HCT116 (cell line): ENCODE data around the gene PREP. TPM values are rescaled to one million over a fixed set of nuclear protein-coding genes. Genes with fewer than 3 reads are reported as not detected.

Experiments used
- ATAC-seq: fragments of 200-7000 bp; cut with Tn5 transposase; 2 replicates; pipeline ENCODE4 v1.9.1; 2020; ENCODE audit warnings: mild to moderate bottlenecking, moderate library complexity
- BruUV-seq: library from RNA; stranded (reverse); fragments of 400-500 nt; replicated peaks from 2 replicates; lab custom pipeline; 2021; lab: Mats Ljungman, UMichigan
- CTCF ChIA-PET: fragments of 300-600 bp; sonication (Branson Sonifier 250); formaldehyde crosslinking; loops from one replicate; lab custom pipeline; 2021; ENCODE audit warnings: antibody characterized with exemption; lab: Charles Lee
- POLR2A ChIA-PET: fragments of 300-600, 350-600 bp; sonication (Branson Sonifier 250); formaldehyde crosslinking; loops from one replicate; lab custom pipeline; 2021; ENCODE audit warnings: antibody characterized with exemption; lab: Charles Lee
- RAD21 ChIA-PET, 2 experiments: fragments of 300-600 bp; sonication (Branson Sonifier 250); formaldehyde crosslinking; loops; one replicate each; lab custom pipeline; 2023; ENCODE audit warnings: low total read pairs in 2 of 2; ENCODE audit not compliant: uncharacterized antibody in 2 of 2, unreplicated experiment in 2 of 2, low non-redundant PET in 1 of 2; lab: Charles Lee
- DNase-seq: peaks from one replicate; pipeline ENCODE4 v3.0.0-alpha.2; 2010; ENCODE audit warnings: low read depth, low spot score
- H2AFZ ChIP-seq: fragments of 200-600 bp; shearing (Covaris generic), sonication (generic); 2 replicates; pipeline ENCODE4 v1.6.1; 2017; ENCODE audit warnings: low read depth, mixed run types, mixed read lengths, antibody characterized with exemption, low read length; ENCODE audit not compliant: poor library complexity, severe bottlenecking
- H3K27ac ChIP-seq: 2 replicates; pipeline ENCODE4 v1.5.1; 2012; ENCODE audit warnings: low read depth, low read length
- H3K27me3 ChIP-seq: fragments of 200-600 bp; sonication (generic); 2 replicates; pipeline ENCODE4 v1.6.1; 2016; ENCODE audit warnings: mixed run types, low read length, mixed read lengths; ENCODE audit not compliant: insufficient read depth
- H3K36me3 ChIP-seq, 2 experiments: fragments of 200-500 bp in 1 of 2; fragments of 200-600 bp in 1 of 2; sonication (Bioruptor generic) in 1 of 2; sonication (generic) in 1 of 2; 2 replicates each; pipeline versions ENCODE4 v1.5.1 to v1.6.1; 2014 to 2016; ENCODE audit warnings: low read length in 2 of 2, inconsistent platforms in 1 of 2, mixed read lengths in 1 of 2, mixed run types in 1 of 2; ENCODE audit not compliant: insufficient read depth in 2 of 2, control insufficient read depth in 1 of 2
- H3K4me1 ChIP-seq, 2 experiments: fragments of 200-600 bp in 1 of 2; sonication (generic) in 1 of 2; 2 replicates each; pipeline versions ENCODE4 v1.5.1 to v1.6.1; 2012 to 2017; ENCODE audit warnings: low read length in 2 of 2, inconsistent platforms in 1 of 2, mild to moderate bottlenecking in 1 of 2, mixed read lengths in 1 of 2, mixed run types in 1 of 2, moderate library complexity in 1 of 2; ENCODE audit not compliant: insufficient read depth in 2 of 2, control insufficient read depth in 1 of 2
- H3K4me2 ChIP-seq: fragments of 200-600 bp; sonication (generic); 2 replicates; pipeline ENCODE4 v1.6.1; 2017; ENCODE audit warnings: mixed run types, low read length, mixed read lengths
- H3K4me3 ChIP-seq, 2 experiments: fragments of 200-600 bp in 1 of 2; sonication (generic) in 1 of 2; replicated peaks in 1 of 2; 2 replicates each; pipeline ENCODE4 v1.5.1; 2011 to 2016; ENCODE audit warnings: low read length in 2 of 2, control low read depth in 1 of 2, low read depth in 1 of 2, mild to moderate bottlenecking in 1 of 2, mixed read lengths in 1 of 2, mixed run types in 1 of 2
- H3K79me2 ChIP-seq: fragments of 200-600 bp; sonication (generic); 2 replicates; pipeline ENCODE4 v1.6.1; 2017; ENCODE audit warnings: mild to moderate bottlenecking, mixed run types, low read length, moderate library complexity, mixed read lengths; ENCODE audit not compliant: insufficient read depth
- H3K9ac ChIP-seq: fragments of 200-600 bp; sonication (generic); 2 replicates; pipeline ENCODE4 v1.6.1; 2016; ENCODE audit warnings: low read length, mixed read lengths
- H3K9me2 ChIP-seq: fragments of 200-600 bp; sonication (generic), shearing (Covaris generic); 2 replicates; pipeline ENCODE4 v1.6.1; 2017; ENCODE audit warnings: mixed run types, mild to moderate bottlenecking, moderate library complexity; ENCODE audit not compliant: insufficient read depth
- H3K9me3 ChIP-seq, 2 experiments: fragments of 200-500 bp in 1 of 2; fragments of 200-600 bp in 1 of 2; sonication (Bioruptor generic) in 1 of 2; sonication (generic) in 1 of 2; 2 replicates each; pipeline ENCODE4 v1.6.1; 2014 to 2017; ENCODE audit warnings: low read length in 2 of 2, mixed read lengths in 2 of 2, inconsistent platforms in 1 of 2, low read depth in 1 of 2, mild to moderate bottlenecking in 1 of 2, mixed run types in 1 of 2, moderate library complexity in 1 of 2; ENCODE audit not compliant: control insufficient read depth in 1 of 2, insufficient read depth in 1 of 2
- H4K20me1 ChIP-seq: fragments of 200-600 bp; sonication (generic), shearing (Covaris generic); 2 replicates; pipeline ENCODE4 v1.6.1; 2017; ENCODE audit warnings: mixed run types, mild to moderate bottlenecking, moderate library complexity; ENCODE audit not compliant: insufficient read depth
- ATF3 ChIP-seq: IDR thresholded peaks from 2 replicates; pipeline ENCODE4 v1.6.1; 2012
- CEBPB ChIP-seq: IDR thresholded peaks from 2 replicates; pipeline ENCODE4 v1.6.1; 2012; ENCODE audit warnings: low read depth
- EGR1 ChIP-seq: IDR thresholded peaks from 2 replicates; pipeline ENCODE4 v1.6.1; 2012; ENCODE audit warnings: low read depth
- EZH2 ChIP-seq: fragments of 200-600 bp; sonication (generic); IDR thresholded peaks from 2 replicates; pipeline ENCODE4 v1.6.1; 2017; ENCODE audit warnings: antibody characterized with exemption, mixed run types
- EZH2phosphoT487 ChIP-seq: fragments of 200-600 bp; IDR thresholded peaks from 2 replicates; pipeline ENCODE4 v1.6.1; 2018; ENCODE audit warnings: antibody characterized with exemption, borderline replicate concordance
- FOSL1 ChIP-seq: IDR thresholded peaks from 2 replicates; pipeline ENCODE4 v1.6.1; 2012; ENCODE audit warnings: low read depth
- MAX ChIP-seq: IDR thresholded peaks from 2 replicates; pipeline ENCODE4 v1.6.1; 2012
- POLR2AphosphoS5 ChIP-seq: IDR thresholded peaks from 2 replicates; pipeline ENCODE4 v1.6.1; 2011; ENCODE audit warnings: mild to moderate bottlenecking, low read depth, low read length, moderate library complexity
- RAD21 ChIP-seq: IDR thresholded peaks from 2 replicates; pipeline ENCODE4 v1.6.1; 2012; ENCODE audit warnings: low read depth, mild to moderate bottlenecking
- REST ChIP-seq: IDR thresholded peaks from 2 replicates; pipeline ENCODE4 v1.6.1; 2012; ENCODE audit warnings: low read depth
- SIN3A ChIP-seq: IDR thresholded peaks from 2 replicates; pipeline ENCODE4 v1.6.1; 2012; ENCODE audit warnings: low read depth
- SP1 ChIP-seq: IDR thresholded peaks from 2 replicates; pipeline ENCODE4 v1.6.1; 2012; ENCODE audit warnings: low read depth
- SRF ChIP-seq: IDR thresholded peaks from 2 replicates; pipeline ENCODE4 v1.6.1; 2012; ENCODE audit warnings: low read depth
- TCF7L2 ChIP-seq: IDR thresholded peaks from 2 replicates; pipeline ENCODE4 v1.7.0; 2011; ENCODE audit warnings: borderline replicate concordance, inconsistent platforms; ENCODE audit not compliant: insufficient read depth, insufficient read length; ENCODE audit errors: extremely low read depth
- YY1 ChIP-seq: IDR thresholded peaks from 2 replicates; pipeline ENCODE4 v1.6.1; 2011; ENCODE audit warnings: low read length, low read depth, moderate library complexity, mild to moderate bottlenecking; ENCODE audit not compliant: insufficient replicate concordance; ENCODE audit errors: extremely low read depth
- ZBTB33 ChIP-seq: IDR thresholded peaks from 2 replicates; pipeline ENCODE4 v1.6.1; 2011; ENCODE audit warnings: mild to moderate bottlenecking, low read length, moderate library complexity; ENCODE audit not compliant: insufficient replicate concordance; ENCODE audit errors: extremely low read depth
- ZFX ChIP-seq: fragments of 450-650 bp; IDR thresholded peaks from 2 replicates; pipeline ENCODE4 v1.6.1; 2017
- ZNF274 ChIP-seq: fragments of 200-500 bp; sonication (Bioruptor generic); IDR thresholded peaks from 2 replicates; pipeline ENCODE4 v1.6.1; 2014; ENCODE audit warnings: mild to moderate bottlenecking, low read depth, low read length, inconsistent platforms
- intact Hi-C: fragments of 100-400 bp; cut with micrococcal nuclease; formaldehyde crosslinking; loops from 2 replicates; pipeline ENCODE4 v1.10.0; 2022
- total RNA-seq: library from RNA; stranded (reverse); gene quantifications from one replicate; pipeline ENCODE4 v1.2.1, GENCODE V29; 2021; ENCODE audit not compliant: unreplicated experiment

The PREP gene
- total RNA-seq, 1 experiment from 2014 or later = 53.5 TPM

- intact Hi-C loops = no loop called here
- no peak for DNase-seq
- POLR2A ChIA-PET = no interaction called here
- Histone ChIP-seq H3K4me1 (peaks cover 33 to 57% of the 10 kb centered on the region in 2 experiments), H2AFZ (no peak overlapping the region), H3K36me3 (no peaks in the 10 kb centered on the region; a peak in 1 of 4 replicates), H3K27me3 (no peaks in the 10 kb centered on the region), H4K20me1 (no peaks in the 10 kb centered on the region), H3K4me3 (no peak overlapping the region), H3K27ac (no peak overlapping the region), H3K9me2 (no peaks in the 10 kb centered on the region), H3K9me3 (no peaks in the 10 kb centered on the region), H3K79me2 (0 out of 2 replicates have a peak, but pooled peaks cover 3% of the 10 kb centered on the region), H3K9ac (no peak overlapping the region), H3K4me2 (no peak overlapping the region)
- no peak for ATAC-seq
- CTCF ChIA-PET = no interaction called here
- RAD21 ChIA-PET = no interaction called here
- no TSS peak for BruUV-seq
- TF ChIP-seq SP1 (no peak), ZBTB33 (no peak), EZH2phosphoT487 (no peak), RAD21 (no peak), CEBPB (no peak), FOSL1 (no peak), SIN3A (no peak), SRF (no peak), EGR1 (no peak), EZH2 (no peak), ZFX (no peak), MAX (no peak), REST (no peak), YY1 (no peak), ZNF274 (no peak), ATF3 (no peak), POLR2AphosphoS5 (no peak), TCF7L2 (no peak)
Observed at GRCh38 chr6:105321728-105322127, 81.2 kb downstream of the PREP start.
